ENCODE measurements around the gene ENPP1. TPM values are rescaled to one million over a fixed set of nuclear protein-coding genes. Genes with fewer than 3 reads are reported as not detected.
"Not testable (repeated sequence)": the region's sequence is repeated elsewhere in the genome, so short reads cannot be mapped to it uniquely, and the experiment has no call there.

Gene ENPP1
- total RNA-seq, 4 donors from 2014 or later = 26.5 to 128 (median 54.3) TPM

DNA sequence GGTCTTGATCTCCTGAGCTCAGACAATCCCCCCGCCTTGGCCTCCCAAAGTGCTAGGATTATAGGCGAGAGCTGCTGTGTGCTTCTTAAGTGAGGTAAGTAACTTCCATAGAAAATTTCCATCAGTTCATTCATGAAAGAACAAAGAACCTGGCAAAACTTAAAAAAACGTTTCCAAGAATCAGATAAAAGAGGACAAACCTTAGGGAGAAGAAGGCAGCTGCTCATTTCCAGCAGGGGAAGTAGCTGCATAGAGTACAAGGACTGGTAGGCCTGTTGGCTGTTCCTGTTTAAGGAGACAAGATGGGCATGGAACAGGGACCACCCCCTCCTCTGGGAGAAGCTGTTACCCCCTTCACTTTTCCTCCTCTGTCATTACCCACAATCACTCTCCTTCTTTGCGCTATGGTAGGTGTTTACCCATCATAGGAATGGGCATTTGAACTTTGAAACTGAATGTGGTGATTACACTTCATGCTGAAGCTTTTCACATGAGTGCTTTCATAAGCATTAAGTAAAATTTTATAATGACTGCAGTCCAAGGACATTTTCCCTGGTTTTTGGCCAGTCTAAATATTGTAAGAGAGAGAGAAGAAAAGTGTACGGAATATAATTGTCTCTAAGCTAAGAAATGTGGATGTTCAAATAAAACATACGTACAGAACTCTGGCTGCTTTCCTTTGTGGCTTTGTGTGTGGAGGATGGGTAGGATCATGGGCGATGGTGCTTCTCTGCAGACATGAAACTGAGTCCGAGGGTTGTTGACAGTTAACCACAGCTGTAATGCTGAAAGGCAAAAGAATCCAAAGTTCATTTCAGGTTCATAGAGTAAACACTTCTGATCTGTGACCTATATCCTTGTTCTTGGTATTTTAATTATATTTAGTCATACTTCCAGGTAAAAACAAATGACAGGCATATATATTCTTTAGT, 86.9 kb downstream of the ENPP1 start:
- Histone ChIP-seq H3K4me1 (no peaks in the 10 kb centered on the region), H3K9me3 (no peaks in the 10 kb centered on the region), H3K27me3 (no peaks in the 10 kb centered on the region), H3K27ac (no peak overlapping the region), H3K36me3 (no peaks in the 10 kb centered on the region), H3K4me3 (no peak overlapping the region)
- intact Hi-C loops (cut with DNase I; ENCODE audit: low total_unique reads) = no loop called here
- DNase-seq = no peak
- no peak for TF ChIP-seq POLR2A (IDR thresholded peaks at IDR 0.05)
- no peak for TF ChIP-seq CTCF (IDR thresholded peaks at IDR 0.05)

DNA sequence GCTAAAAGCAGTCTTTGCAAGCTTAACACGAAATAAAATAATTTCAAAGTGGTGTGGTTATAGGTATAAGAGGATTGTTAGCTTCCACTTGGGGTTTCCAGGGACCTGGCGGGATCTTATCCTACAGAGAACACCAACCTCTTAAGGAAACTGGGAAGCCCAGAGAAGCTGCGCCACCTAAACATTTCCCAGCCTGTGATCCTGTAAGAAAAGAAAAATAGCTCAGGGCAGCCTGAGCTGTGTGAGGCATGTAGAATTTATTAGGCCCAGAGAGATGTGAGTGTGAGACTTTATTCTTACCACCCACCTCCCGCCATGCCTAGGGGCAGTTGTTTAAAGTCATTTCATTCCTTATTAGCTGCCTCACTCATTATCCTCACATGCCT, 89.2 kb downstream of the ENPP1 start:
- intact Hi-C loops (cut with DNase I; ENCODE audit: low total_unique reads) = no loop called here
- no peaks in the 10 kb centered on the region for H3K36me3 ChIP-seq
- TF ChIP-seq CTCF (IDR thresholded peaks at IDR 0.05) (no peak), POLR2A (IDR thresholded peaks at IDR 0.05) (no peak)
- DNase-seq = no peak
- H3K9me3 ChIP-seq = no peaks in the 10 kb centered on the region
- no peaks in the 10 kb centered on the region for H3K4me1 ChIP-seq
- H3K27me3 ChIP-seq = no peaks in the 10 kb centered on the region
- no peak overlapping the region for H3K27ac ChIP-seq
- no peak overlapping the region for H3K4me3 ChIP-seq

GRCh38 chr6:131897621-131898020, 89.8 kb downstream of the ENPP1 start:
- H3K4me3 ChIP-seq = no peak overlapping the region
- DNase-seq = no peak
- TF ChIP-seq POLR2A (IDR thresholded peaks at IDR 0.05) = no peak
- TF ChIP-seq CTCF (IDR thresholded peaks at IDR 0.05) = no peak
- H3K27me3 ChIP-seq = no peaks in the 10 kb centered on the region
- intact Hi-C loops (cut with DNase I; ENCODE audit: low total_unique reads) = no loop called here
- H3K9me3 ChIP-seq = no peaks in the 10 kb centered on the region
- no peak overlapping the region for H3K27ac ChIP-seq
- H3K36me3 ChIP-seq = no peaks in the 10 kb centered on the region
- H3K4me1 ChIP-seq = no peaks in the 10 kb centered on the region

DNA sequence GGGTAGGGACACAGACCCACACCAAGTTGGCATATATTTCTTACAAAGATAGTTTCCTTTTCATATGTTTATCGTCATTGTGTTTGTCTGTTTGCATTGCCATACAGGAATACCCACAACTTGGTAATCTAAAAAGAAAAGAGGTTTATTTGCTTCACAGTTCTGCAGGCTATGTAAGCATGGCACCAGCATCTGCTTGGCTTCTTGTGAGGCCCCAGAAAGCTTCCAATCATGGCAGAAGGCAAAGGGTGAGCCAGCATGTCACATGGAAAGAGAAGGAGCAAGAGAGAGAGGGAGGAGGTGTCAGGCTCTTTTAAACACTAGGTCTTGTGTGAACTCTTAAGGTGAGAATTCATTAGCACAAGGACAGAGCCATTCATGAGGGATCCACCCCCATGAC, 90.9 kb downstream of the ENPP1 start:
- H3K36me3 ChIP-seq = no peaks in the 10 kb centered on the region
- intact Hi-C loops (cut with DNase I; ENCODE audit: low total_unique reads) = no loop called here
- H3K4me1 ChIP-seq = no peaks in the 10 kb centered on the region
- H3K27me3 ChIP-seq = no peaks in the 10 kb centered on the region
- H3K27ac ChIP-seq = no peak overlapping the region
- no peak for DNase-seq
- no peak overlapping the region for H3K4me3 ChIP-seq
- no peaks in the 10 kb centered on the region for H3K9me3 ChIP-seq
- TF ChIP-seq POLR2A (IDR thresholded peaks at IDR 0.05) (no peak), CTCF (IDR thresholded peaks at IDR 0.05) (no peak)

- H3K4me3 ChIP-seq = no peak overlapping the region
- no peak overlapping the region for H3K27ac ChIP-seq
- DNase-seq = no peak
- H3K36me3 ChIP-seq = no peaks in the 10 kb centered on the region
- H3K4me1 ChIP-seq = no peaks in the 10 kb centered on the region
- H3K9me3 ChIP-seq = no peaks in the 10 kb centered on the region
- TF ChIP-seq POLR2A (IDR thresholded peaks at IDR 0.05) = no peak
- no peaks in the 10 kb centered on the region for H3K27me3 ChIP-seq
- intact Hi-C loops (cut with DNase I; ENCODE audit: low total_unique reads) = no loop called here
Observed at GRCh38 chr6:131900231-131900630, 92.4 kb downstream of the ENPP1 start.

- H3K4me1 ChIP-seq; DNase-seq; H3K4me3 ChIP-seq; H3K9me3 ChIP-seq; H3K27ac ChIP-seq; H3K27me3 ChIP-seq; intact Hi-C loops (cut with DNase I; ENCODE audit: low total_unique reads); H3K36me3 ChIP-seq: not testable (repeated sequence)
Observed at GRCh38 chr6:131901326-131901873, 93.6 kb downstream of the ENPP1 start.

DNA sequence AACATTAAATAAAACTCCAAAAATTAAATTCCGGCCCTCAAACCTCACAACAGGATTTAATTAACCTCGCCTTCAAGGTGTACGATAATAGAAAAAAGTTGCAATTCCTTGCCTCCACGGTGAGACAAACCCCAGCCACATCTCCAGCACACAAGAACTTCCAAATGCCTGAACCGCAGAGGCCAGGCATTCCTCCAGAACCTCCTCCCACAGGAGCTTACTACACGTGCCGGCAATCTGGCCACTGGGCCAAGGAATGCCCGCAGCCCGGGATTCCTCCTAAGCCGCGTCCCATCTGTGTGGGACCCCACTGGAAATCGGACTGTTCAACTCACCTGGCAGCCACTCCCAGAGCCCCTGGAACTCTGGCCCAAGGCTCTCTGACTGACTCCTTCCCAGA, 95.9 kb downstream of the ENPP1 start:
- DNase-seq; intact Hi-C loops (cut with DNase I; ENCODE audit: low total_unique reads); H3K4me3 ChIP-seq: not testable (repeated sequence)

GRCh38 chr6:131908787-131909186, 101.0 kb downstream of the ENPP1 start:
- H3K27me3 ChIP-seq; intact Hi-C loops (cut with DNase I; ENCODE audit: low total_unique reads); DNase-seq; H3K4me3 ChIP-seq; H3K36me3 ChIP-seq; H3K27ac ChIP-seq; H3K4me1 ChIP-seq; H3K9me3 ChIP-seq: not testable (repeated sequence)

More for the DNA sequence above, 95.9 kb downstream of the ENPP1 start:
- H3K9me3 ChIP-seq, H3K27me3 ChIP-seq, H3K27ac ChIP-seq, H3K4me1 ChIP-seq, H3K36me3 ChIP-seq: not testable (repeated sequence)

Measured in uterus (tissue), 4 donors.